ENCODE data around the gene HSD3B1. TPM values are rescaled to one million over a fixed set of nuclear protein-coding genes. Genes with fewer than 3 reads are reported as not detected.
"Not testable (repeated sequence)": the region's sequence is repeated elsewhere in the genome, so short reads cannot be mapped to it uniquely, and the experiment has no call there.

The HSD3B1 gene
- total RNA-seq, 2 donors from 2014 or later, result not detected

- Mint-ChIP-seq H3K27me3 (ENCODE audit: low read depth) (peaks cover 5% of the 10 kb centered on the region), H3K9me3 (no peaks in the 10 kb centered on the region), H3K27ac (no peak overlapping the region), H3K4me1 (ENCODE audit: low read depth) (no peaks in the 10 kb centered on the region), H3K36me3 (ENCODE audit: insufficient read depth in 2 of 2) (no peaks in the 10 kb centered on the region), H3K4me3 (no peak overlapping the region)
- no peak for ATAC-seq (replicated peaks in 1 of 2)
- no peak for DNase-seq
These were observed 40.8 kb downstream of the HSD3B1 start for GRCh38 chr1:119547805-119548204.

- Mint-ChIP-seq H3K4me3 (no peak overlapping the region), H3K9me3 (no peaks in the 10 kb centered on the region), H3K27ac (no peak overlapping the region), H3K27me3 (ENCODE audit: low read depth) (no peaks in the 10 kb centered on the region), H3K4me1 (ENCODE audit: low read depth) (no peaks in the 10 kb centered on the region), H3K36me3 (ENCODE audit: insufficient read depth in 2 of 2) (no peaks in the 10 kb centered on the region)
- ATAC-seq (replicated peaks in 1 of 2) (peak; percentile 43 to 62), DNase-seq (peak; percentile 25 to 37)
These were observed 42.7 kb downstream of the HSD3B1 start for GRCh38 chr1:119549719-119550132.

- no peak overlapping the region for H3K4me3 Mint-ChIP-seq
- no peaks in the 10 kb centered on the region for H3K27me3 Mint-ChIP-seq (ENCODE audit: low read depth)
- H3K36me3 Mint-ChIP-seq (ENCODE audit: insufficient read depth in 2 of 2), result no peaks in the 10 kb centered on the region
- no peaks in the 10 kb centered on the region for H3K4me1 Mint-ChIP-seq (ENCODE audit: low read depth)
- DNase-seq (no peak), ATAC-seq (replicated peaks in 1 of 2) (no peak)
- H3K9me3 Mint-ChIP-seq, result no peaks in the 10 kb centered on the region
- H3K27ac Mint-ChIP-seq, result no peak overlapping the region
These were observed 43.4 kb downstream of the HSD3B1 start for GRCh38 chr1:119550381-119550780.

DNA sequence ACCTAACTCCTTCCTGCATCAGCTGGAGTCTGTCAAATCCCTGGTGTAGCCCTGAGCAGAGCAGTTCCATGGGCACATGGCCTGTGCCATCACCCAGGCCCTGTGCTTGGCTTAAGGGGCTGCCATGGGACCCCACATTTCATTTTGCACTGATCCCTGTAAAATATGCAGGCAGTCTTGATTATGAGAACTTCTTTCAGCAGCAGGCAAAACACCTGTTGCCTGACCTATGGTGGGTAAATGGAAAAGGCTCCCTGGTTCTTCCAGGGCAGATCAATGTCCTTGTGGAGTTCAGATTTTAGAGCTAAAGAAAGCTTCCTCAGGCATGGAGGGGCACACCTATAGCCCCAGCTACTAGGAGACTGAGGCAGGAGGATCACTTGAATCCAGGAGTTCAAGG lies 44.2 kb downstream of the HSD3B1 start:
- ATAC-seq (replicated peaks in 1 of 2) (no peak), DNase-seq (no peak)
- Mint-ChIP-seq H3K27me3 (ENCODE audit: low read depth) (no peaks in the 10 kb centered on the region), H3K4me3 (no peak overlapping the region), H3K27ac (no peak overlapping the region), H3K9me3 (no peaks in the 10 kb centered on the region), H3K36me3 (ENCODE audit: insufficient read depth in 2 of 2) (no peaks in the 10 kb centered on the region), H3K4me1 (ENCODE audit: low read depth) (no peaks in the 10 kb centered on the region)

DNA sequence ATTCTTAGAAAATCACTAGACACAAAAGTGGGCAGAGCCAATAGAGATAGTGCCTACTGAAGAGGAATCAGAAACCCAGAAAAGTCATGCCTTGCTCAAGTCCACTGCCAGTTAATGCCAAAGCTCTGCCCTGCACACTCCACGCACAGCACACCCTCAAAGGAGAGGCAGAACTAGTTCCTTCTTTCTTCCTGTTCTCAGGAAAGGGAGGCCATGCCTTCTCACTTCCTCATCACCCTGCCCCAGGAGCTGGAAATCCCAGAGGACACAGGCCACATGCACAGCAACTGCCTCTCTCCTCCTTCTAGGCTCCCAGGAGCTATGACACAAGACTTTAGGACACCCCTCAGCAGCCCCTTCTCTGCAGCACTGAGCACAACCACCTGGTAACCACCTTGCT lies 45.6 kb downstream of the HSD3B1 start:
- H3K27me3 Mint-ChIP-seq (ENCODE audit: low read depth); DNase-seq; ATAC-seq (replicated peaks in 1 of 2); H3K4me3 Mint-ChIP-seq; H3K9me3 Mint-ChIP-seq; H3K36me3 Mint-ChIP-seq (ENCODE audit: insufficient read depth in 2 of 2); H3K27ac Mint-ChIP-seq; H3K4me1 Mint-ChIP-seq (ENCODE audit: low read depth): not testable (repeated sequence)

DNA sequence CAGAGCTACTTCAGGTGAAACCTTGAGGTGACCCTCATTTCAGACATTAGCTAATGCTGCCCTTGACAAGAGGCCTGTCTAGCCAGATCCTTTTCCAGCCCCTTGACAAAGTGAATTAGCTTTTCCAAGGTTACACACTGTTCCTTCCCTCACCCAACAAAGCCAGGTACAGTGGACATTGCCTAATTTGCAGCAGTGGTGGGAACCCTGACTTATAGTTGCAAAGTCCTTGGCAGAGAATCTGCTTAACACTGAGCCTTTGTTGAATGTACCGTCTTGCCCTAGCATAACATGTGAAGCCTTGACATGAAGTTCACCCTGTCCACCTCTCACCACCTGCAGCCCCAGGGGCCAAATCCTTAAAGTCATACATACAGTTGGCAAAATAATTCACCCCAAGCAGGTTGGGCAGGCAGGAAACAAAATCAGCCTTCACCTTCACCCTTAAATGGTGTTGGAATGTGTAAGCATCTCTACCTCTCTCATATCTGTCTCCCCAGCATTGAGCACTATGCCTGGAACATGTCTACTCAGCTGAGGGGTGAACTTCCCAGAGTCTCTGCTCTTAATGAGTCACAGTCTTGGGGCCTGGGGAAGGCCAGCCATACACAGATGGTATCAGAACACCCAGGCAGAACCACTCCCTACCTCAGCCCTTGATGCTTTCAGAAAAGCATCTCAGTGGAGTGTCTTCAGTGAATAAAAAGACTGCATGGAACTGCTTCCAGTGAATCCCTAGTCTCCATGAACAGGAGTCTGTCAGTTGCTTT lies 46.5 kb downstream of the HSD3B1 start:
- DNase-seq; H3K4me1 Mint-ChIP-seq (ENCODE audit: low read depth); H3K27ac Mint-ChIP-seq; ATAC-seq (replicated peaks in 1 of 2); H3K36me3 Mint-ChIP-seq (ENCODE audit: insufficient read depth in 2 of 2); H3K27me3 Mint-ChIP-seq (ENCODE audit: low read depth); H3K4me3 Mint-ChIP-seq; H3K9me3 Mint-ChIP-seq: not testable (repeated sequence)

- no peaks in the 10 kb centered on the region for H3K4me1 Mint-ChIP-seq (ENCODE audit: low read depth)
- DNase-seq (no peak), ATAC-seq (replicated peaks in 1 of 2) (no peak)
- H3K27me3 Mint-ChIP-seq (ENCODE audit: low read depth), result no peaks in the 10 kb centered on the region
- no peaks in the 10 kb centered on the region for H3K36me3 Mint-ChIP-seq (ENCODE audit: insufficient read depth in 2 of 2)
- H3K4me3 Mint-ChIP-seq, result no peak overlapping the region
- no peak overlapping the region for H3K27ac Mint-ChIP-seq
- no peaks in the 10 kb centered on the region for H3K9me3 Mint-ChIP-seq
These were observed 47.2 kb downstream of the HSD3B1 start for GRCh38 chr1:119554183-119554582.

DNA sequence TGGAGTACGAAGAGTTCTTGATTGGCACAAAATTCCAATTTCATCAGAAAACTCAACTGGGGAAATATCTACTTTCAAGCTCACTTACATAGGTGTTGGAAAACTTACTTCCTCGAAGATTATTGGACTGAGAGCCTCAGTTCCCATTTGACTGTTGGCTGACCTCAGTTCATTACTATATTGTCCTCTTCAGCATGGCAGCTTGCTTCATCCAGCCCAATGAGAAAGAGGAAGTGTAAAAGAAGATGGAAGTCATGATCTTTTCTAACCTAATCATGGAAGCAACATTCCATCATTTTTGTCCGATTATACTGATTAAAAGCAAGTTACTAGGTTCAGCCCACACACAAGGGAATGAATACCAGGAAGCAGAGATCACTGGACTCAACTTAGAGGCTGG lies 49.4 kb downstream of the HSD3B1 start:
- H3K27ac Mint-ChIP-seq, result no peak overlapping the region
- DNase-seq (no peak), ATAC-seq (replicated peaks in 1 of 2) (no peak)
- no peaks in the 10 kb centered on the region for H3K4me1 Mint-ChIP-seq (ENCODE audit: low read depth)
- H3K27me3 Mint-ChIP-seq (ENCODE audit: low read depth), result no peaks in the 10 kb centered on the region
- no peaks in the 10 kb centered on the region for H3K36me3 Mint-ChIP-seq (ENCODE audit: insufficient read depth in 2 of 2)
- no peaks in the 10 kb centered on the region for H3K9me3 Mint-ChIP-seq
- no peak overlapping the region for H3K4me3 Mint-ChIP-seq

DNA sequence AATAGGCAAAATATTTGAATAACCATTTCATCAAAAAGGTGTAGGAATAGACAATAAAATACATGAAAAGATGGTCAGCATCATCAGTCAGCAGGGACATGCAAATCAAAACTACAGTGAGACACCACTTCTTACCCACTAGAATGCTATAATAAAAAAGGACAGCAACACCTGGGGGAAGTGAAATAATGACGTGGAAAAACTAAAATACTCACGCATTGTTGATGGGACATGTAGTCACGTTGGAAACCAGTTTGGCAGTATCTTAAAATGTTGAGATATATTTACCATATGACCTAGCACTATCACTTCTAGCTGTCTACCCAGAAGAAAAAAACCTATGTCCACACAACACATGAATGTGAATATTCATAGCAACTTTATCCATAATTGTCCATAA lies 53.4 kb downstream of the HSD3B1 start:
- not testable (repeated sequence) for H3K9me3 Mint-ChIP-seq; DNase-seq; ATAC-seq (replicated peaks in 1 of 2); H3K4me1 Mint-ChIP-seq (ENCODE audit: low read depth); H3K36me3 Mint-ChIP-seq (ENCODE audit: insufficient read depth in 2 of 2); H3K27ac Mint-ChIP-seq; H3K4me3 Mint-ChIP-seq
- peaks cover 16% of the 10 kb centered on the region for H3K27me3 Mint-ChIP-seq (ENCODE audit: low read depth)

- Mint-ChIP-seq H3K27me3 (ENCODE audit: low read depth) (peaks cover 40% of the 10 kb centered on the region), H3K4me1 (ENCODE audit: low read depth) (no peaks in the 10 kb centered on the region), H3K27ac (no peak overlapping the region), H3K4me3 (no peak overlapping the region), H3K36me3 (ENCODE audit: insufficient read depth in 2 of 2) (no peaks in the 10 kb centered on the region), H3K9me3 (no peaks in the 10 kb centered on the region)
- DNase-seq, result no peak
- ATAC-seq (replicated peaks in 1 of 2), result peak in 1 of 2 donors; percentile 65
These were observed 57.5 kb downstream of the HSD3B1 start for GRCh38 chr1:119564548-119564947.

Other genes starting within 250 kb of the HSD3B1 start
- not detected for gene HAO2, start 138.4 kb upstream of the HSD3B1 start, total RNA-seq
- gene HSD3B2, start 92.1 kb upstream of the HSD3B1 start, total RNA-seq, result not detected
- gene ZNF697, start 141.1 kb downstream of the HSD3B1 start, total RNA-seq, result under 1 TPM; 0.26 to 0.32 TPM
- 100 to 1,000 TPM; 431 to 452 TPM for gene PHGDH, start 204.7 kb downstream of the HSD3B1 start, total RNA-seq